Peyer's patch (tissue), 4 donors: ENCODE results near the gene ACOX3. TPM values are rescaled to one million over a fixed set of nuclear protein-coding genes. Genes with fewer than 3 reads are reported as not detected.

ENCODE experiments used
- DNase-seq, 3 donors: peaks; one replicate each; pipeline ENCODE4 v3.0.0-alpha.2; 2017 to 2019
- H3K27ac ChIP-seq, 4 donors: fragments of 200-600 bp; sonication (generic); one replicate each; pipeline ENCODE4 v1.5.1; 2016 to 2019
- H3K27me3 ChIP-seq, 2 donors: fragments of 200-600 bp; sonication (generic); one replicate each; pipeline ENCODE4 v1.5.1; 2019
- H3K36me3 ChIP-seq, 3 donors: fragments of 200-600 bp; sonication (generic); one replicate each; pipeline ENCODE4 v1.5.1; 2016 to 2019
- H3K4me1 ChIP-seq, 4 donors: fragments of 200-600 bp; sonication (generic); one replicate each; pipeline ENCODE4 v1.5.1; 2016 to 2019
- H3K4me3 ChIP-seq, 4 donors: fragments of 200-600 bp; sonication (generic); 1 replicate in 3 of 4; 2 replicates in 1 of 4; pipeline ENCODE4 v1.5.1; 2016 to 2019; ENCODE audit warnings: mild to moderate bottlenecking in 1 of 4
- H3K9me3 ChIP-seq, 4 donors: fragments of 200-600 bp; sonication (generic); one replicate each; pipeline ENCODE4 v1.5.1; 2016 to 2019; ENCODE audit warnings: mild to moderate bottlenecking in 1 of 4
- CTCF ChIP-seq, 6 experiments: fragments of 450-650 bp in 4 of 6; fragments of 200-600 bp in 2 of 6; sonication (generic) in 1 of 6; IDR thresholded peaks; one replicate each; pipeline ENCODE4 v1.5.1; 2017 to 2019; ENCODE audit warnings: antibody characterized with exemption in 6 of 6, mild to moderate bottlenecking in 3 of 6, moderate library complexity in 1 of 6
- POLR2A ChIP-seq, 2 donors: fragments of 450-650 bp; IDR thresholded peaks; one replicate each; pipeline ENCODE4 v1.5.1; 2017; ENCODE audit warnings: antibody characterized with exemption in 2 of 2, mild to moderate bottlenecking in 2 of 2, moderate library complexity in 2 of 2
- total RNA-seq, 4 donors: library from RNA; depleted of rRNA; stranded (reverse); fragments of >200 nt; gene quantifications; one replicate each; pipeline ENCODE4 v1.1.0, GENCODE V29; 2016

ACOX3 gene
- total RNA-seq, 4 donors from 2014 or later = 17.2 to 95.7 (median 43.7) TPM

DNA sequence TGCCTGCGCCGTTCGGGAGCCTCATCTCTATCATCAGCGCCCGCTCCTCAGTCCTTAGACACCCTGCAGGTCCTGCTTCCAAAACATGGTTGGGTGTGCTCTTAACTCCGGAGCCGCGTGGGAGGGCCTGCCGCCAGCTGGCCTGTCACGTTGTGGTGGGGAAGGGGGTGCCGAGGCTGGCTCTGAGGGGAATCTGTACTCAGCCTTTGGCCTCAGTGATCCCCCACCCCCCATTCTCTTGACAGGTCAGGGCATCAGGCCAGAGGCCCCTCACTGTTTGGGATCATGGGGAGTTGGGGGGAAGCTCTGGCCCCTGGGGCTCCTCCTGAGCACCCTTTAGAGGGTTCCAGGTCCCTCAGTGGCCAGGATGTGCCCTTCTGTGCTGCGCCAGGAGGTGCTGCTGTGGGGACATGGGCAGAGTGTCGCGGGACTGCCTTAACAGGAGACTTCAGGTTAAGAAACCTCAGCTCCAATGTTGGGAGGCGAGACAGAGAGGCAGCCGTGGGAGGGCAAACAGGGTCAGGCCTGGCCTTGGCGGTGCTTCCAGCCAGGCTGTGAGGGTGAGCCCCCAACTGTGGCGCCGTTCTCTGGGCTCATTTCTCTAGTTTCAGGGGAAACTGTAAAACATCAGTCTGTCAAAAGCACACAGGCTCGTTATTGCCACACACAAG, 33.5 kb upstream of the ACOX3 start:
- Histone ChIP-seq H3K36me3 (peaks cover 0 to 25% (median 0%) of the 10 kb centered on the region in 3 donors), H3K4me1 (peaks cover 0 to 21% (median 0%) of the 10 kb centered on the region in 4 donors), H3K9me3 (no peaks in the 10 kb centered on the region), H3K27me3 (no peaks in the 10 kb centered on the region), H3K27ac (no peak overlapping the region), H3K4me3 (no peak overlapping the region)
- DNase-seq = no peak
- TF ChIP-seq POLR2A (IDR thresholded peaks at IDR 0.05) (no peak), CTCF (IDR thresholded peaks at IDR 0.05) (no peak)

GRCh38 chr4:8473198-8473919, 32.8 kb upstream of the ACOX3 start:
- TF ChIP-seq CTCF (IDR thresholded peaks at IDR 0.05) (no peak), POLR2A (IDR thresholded peaks at IDR 0.05) (no peak)
- H3K9me3 ChIP-seq = no peaks in the 10 kb centered on the region
- no peak overlapping the region for H3K4me3 ChIP-seq
- H3K27ac ChIP-seq = peak overlapping the region in 3 of 4 donors; percentile 17 to 63 (median 62)
- H3K36me3 ChIP-seq = peaks cover 0 to 30% (median 0%) of the 10 kb centered on the region in 3 donors
- no peak for DNase-seq
- H3K4me1 ChIP-seq = peaks cover 0 to 21% (median 0%) of the 10 kb centered on the region in 4 donors
- H3K27me3 ChIP-seq = no peaks in the 10 kb centered on the region

GRCh38 chr4:8472689-8473197, 32.2 kb upstream of the ACOX3 start:
- H3K9me3 ChIP-seq = no peaks in the 10 kb centered on the region
- H3K4me3 ChIP-seq = no peak overlapping the region
- no peak for TF ChIP-seq POLR2A (IDR thresholded peaks at IDR 0.05)
- TF ChIP-seq CTCF (IDR thresholded peaks at IDR 0.05) = no peak
- H3K36me3 ChIP-seq = peaks cover 0 to 35% (median 0%) of the 10 kb centered on the region in 3 donors
- H3K27me3 ChIP-seq = no peaks in the 10 kb centered on the region
- peak in 1 of 3 donors; percentile 57 for DNase-seq
- H3K4me1 ChIP-seq = peaks cover 0 to 21% (median 0%) of the 10 kb centered on the region in 4 donors
- H3K27ac ChIP-seq = peak overlapping the region; percentile 4 to 63 (median 43)

GRCh38 chr4:8472158-8472688, 31.7 kb upstream of the ACOX3 start:
- Histone ChIP-seq H3K27ac (peak overlapping the region; percentile 4 to 63 (median 43)), H3K4me1 (peaks cover 0 to 21% (median 0%) of the 10 kb centered on the region in 4 donors), H3K9me3 (no peaks in the 10 kb centered on the region), H3K4me3 (no peak overlapping the region), H3K36me3 (peaks cover 0 to 36% (median 0%) of the 10 kb centered on the region in 3 donors), H3K27me3 (no peaks in the 10 kb centered on the region)
- no peak for TF ChIP-seq CTCF (IDR thresholded peaks at IDR 0.05)
- TF ChIP-seq POLR2A (IDR thresholded peaks at IDR 0.05) = no peak
- no peak for DNase-seq

- Histone ChIP-seq H3K27ac (no peak overlapping the region), H3K9me3 (no peaks in the 10 kb centered on the region), H3K4me1 (peaks cover 0 to 21% (median 0%) of the 10 kb centered on the region in 4 donors), H3K36me3 (peaks cover 0 to 36% (median 0%) of the 10 kb centered on the region in 3 donors), H3K27me3 (no peaks in the 10 kb centered on the region), H3K4me3 (no peak overlapping the region)
- TF ChIP-seq POLR2A (IDR thresholded peaks at IDR 0.05) (no peak), CTCF (IDR thresholded peaks at IDR 0.05) (no peak)
- DNase-seq = no peak
These were observed 30.8 kb upstream of the ACOX3 start for GRCh38 chr4:8471211-8471875.
